ENCODE data around the gene FADS1. TPM values are rescaled to one million over a fixed set of nuclear protein-coding genes. Genes with fewer than 3 reads are reported as not detected.

The FADS1 gene
- total RNA-seq, 1 experiment from 2014 or later = 105 TPM

DNA sequence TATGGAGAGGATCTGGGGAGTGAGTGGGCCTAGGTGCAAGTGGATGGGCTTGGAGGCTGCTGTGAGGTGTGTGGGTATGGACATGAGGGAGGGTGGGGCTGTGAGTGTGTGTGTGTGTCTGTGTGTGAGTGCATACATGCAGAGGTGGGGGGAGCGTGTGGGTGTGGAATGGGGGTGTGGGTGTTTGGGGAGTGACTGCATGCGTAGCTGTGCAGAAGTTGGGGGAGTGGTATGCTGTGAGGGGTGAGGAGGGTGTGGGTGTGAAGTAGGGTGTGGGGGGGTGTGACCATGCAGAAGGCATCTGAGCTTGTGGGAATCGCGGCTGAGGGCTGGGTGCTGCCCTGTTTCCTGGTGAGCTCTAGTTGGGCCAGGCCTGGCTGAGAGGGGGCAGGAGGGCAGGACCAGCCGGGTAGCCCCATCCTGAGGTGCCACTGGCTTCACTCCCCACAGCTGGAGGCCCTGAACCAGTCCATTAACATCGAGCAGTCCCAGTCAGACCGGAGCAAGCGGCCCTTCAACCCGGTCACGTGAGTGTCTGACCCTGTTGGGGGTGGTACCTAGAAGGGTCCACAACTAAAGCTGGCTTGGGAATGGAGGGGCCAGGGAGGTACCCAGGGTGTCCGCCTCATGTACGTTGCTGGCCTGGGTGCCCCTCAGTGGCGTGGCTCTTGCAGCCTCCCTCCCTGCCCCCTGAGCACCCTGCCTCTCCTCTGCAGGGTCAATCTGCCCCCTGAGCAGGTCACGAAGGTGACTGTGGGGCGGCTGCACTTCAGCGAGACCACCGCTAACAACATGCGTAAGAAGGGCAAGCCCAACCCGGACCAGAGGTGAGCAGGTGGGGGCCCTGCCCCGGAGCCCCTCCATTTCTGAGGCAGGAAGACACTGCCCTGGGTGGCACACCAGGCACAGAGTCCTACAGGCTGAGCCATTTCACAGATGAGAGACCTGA lies 40.9 kb downstream of the FADS1 start:
- Mint-ChIP-seq H3K36me3 (no peaks in the 10 kb centered on the region; the same call in 1 of the 2 replicates), H3K27me3 (ENCODE audit: low read depth) (peaks cover 7% of the 10 kb centered on the region; the same call in 1 of the 2 replicates), H3K4me3 (no peak overlapping the region), H3K9me3 (no peaks in the 10 kb centered on the region), H3K27ac (no peak overlapping the region), H3K4me1 (peaks cover 17% of the 10 kb centered on the region)
- ChIA-PET POLR2A (no interaction called here), CTCF (interaction anchor here (1.6 to 10.0 kb wide), 5 partner anchors 10 to 42 kb away, joined by 4 to 106 read pairs (median 11); no protein-coding TSS in a partner anchor)
- TF ChIP-seq, protein P1, sequence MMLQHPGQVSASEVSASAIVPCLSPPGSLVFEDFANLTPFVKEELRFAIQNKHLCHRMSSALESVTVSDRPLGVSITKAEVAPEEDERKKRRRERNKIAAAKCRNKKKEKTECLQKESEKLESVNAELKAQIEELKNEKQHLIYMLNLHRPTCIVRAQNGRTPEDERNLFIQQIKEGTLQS (CRISPR knock-in tag; conservative IDR thresholded peaks at IDR 0.05) = no peak
- TF ChIP-seq, protein P2, sequence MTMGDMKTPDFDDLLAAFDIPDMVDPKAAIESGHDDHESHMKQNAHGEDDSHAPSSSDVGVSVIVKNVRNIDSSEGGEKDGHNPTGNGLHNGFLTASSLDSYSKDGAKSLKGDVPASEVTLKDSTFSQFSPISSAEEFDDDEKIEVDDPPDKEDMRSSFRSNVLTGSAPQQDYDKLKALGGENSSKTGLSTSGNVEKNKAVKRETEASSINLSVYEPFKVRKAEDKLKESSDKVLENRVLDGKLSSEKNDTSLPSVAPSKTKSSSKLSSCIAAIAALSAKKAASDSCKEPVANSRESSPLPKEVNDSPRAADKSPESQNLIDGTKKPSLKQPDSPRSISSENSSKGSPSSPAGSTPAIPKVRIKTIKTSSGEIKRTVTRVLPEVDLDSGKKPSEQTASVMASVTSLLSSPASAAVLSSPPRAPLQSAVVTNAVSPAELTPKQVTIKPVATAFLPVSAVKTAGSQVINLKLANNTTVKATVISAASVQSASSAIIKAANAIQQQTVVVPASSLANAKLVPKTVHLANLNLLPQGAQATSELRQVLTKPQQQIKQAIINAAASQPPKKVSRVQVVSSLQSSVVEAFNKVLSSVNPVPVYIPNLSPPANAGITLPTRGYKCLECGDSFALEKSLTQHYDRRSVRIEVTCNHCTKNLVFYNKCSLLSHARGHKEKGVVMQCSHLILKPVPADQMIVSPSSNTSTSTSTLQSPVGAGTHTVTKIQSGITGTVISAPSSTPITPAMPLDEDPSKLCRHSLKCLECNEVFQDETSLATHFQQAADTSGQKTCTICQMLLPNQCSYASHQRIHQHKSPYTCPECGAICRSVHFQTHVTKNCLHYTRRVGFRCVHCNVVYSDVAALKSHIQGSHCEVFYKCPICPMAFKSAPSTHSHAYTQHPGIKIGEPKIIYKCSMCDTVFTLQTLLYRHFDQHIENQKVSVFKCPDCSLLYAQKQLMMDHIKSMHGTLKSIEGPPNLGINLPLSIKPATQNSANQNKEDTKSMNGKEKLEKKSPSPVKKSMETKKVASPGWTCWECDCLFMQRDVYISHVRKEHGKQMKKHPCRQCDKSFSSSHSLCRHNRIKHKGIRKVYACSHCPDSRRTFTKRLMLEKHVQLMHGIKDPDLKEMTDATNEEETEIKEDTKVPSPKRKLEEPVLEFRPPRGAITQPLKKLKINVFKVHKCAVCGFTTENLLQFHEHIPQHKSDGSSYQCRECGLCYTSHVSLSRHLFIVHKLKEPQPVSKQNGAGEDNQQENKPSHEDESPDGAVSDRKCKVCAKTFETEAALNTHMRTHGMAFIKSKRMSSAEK (CRISPR knock-in tag; IDR thresholded peaks at IDR 0.05; ENCODE audit: borderline replicate concordance) = no peak
- no peak for TF ChIP-seq NR1H2 (CRISPR knock-in tag; IDR thresholded peaks at IDR 0.05)
- no peak for TF ChIP-seq ZNF219 (CRISPR knock-in tag; IDR thresholded peaks at IDR 0.05; ENCODE audit: borderline replicate concordance)
- TF ChIP-seq OVOL2 (CRISPR knock-in tag; IDR thresholded peaks at IDR 0.05; ENCODE audit: borderline replicate concordance) = no peak
- TF ChIP-seq, protein P3, sequence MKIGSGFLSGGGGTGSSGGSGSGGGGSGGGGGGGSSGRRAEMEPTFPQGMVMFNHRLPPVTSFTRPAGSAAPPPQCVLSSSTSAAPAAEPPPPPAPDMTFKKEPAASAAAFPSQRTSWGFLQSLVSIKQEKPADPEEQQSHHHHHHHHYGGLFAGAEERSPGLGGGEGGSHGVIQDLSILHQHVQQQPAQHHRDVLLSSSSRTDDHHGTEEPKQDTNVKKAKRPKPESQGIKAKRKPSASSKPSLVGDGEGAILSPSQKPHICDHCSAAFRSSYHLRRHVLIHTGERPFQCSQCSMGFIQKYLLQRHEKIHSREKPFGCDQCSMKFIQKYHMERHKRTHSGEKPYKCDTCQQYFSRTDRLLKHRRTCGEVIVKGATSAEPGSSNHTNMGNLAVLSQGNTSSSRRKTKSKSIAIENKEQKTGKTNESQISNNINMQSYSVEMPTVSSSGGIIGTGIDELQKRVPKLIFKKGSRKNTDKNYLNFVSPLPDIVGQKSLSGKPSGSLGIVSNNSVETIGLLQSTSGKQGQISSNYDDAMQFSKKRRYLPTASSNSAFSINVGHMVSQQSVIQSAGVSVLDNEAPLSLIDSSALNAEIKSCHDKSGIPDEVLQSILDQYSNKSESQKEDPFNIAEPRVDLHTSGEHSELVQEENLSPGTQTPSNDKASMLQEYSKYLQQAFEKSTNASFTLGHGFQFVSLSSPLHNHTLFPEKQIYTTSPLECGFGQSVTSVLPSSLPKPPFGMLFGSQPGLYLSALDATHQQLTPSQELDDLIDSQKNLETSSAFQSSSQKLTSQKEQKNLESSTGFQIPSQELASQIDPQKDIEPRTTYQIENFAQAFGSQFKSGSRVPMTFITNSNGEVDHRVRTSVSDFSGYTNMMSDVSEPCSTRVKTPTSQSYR (CRISPR knock-in tag; IDR thresholded peaks at IDR 0.05) = no peak
- no peak for TF ChIP-seq MYBL2 (CRISPR knock-in tag; IDR thresholded peaks at IDR 0.05)
- TF ChIP-seq, protein P4, sequence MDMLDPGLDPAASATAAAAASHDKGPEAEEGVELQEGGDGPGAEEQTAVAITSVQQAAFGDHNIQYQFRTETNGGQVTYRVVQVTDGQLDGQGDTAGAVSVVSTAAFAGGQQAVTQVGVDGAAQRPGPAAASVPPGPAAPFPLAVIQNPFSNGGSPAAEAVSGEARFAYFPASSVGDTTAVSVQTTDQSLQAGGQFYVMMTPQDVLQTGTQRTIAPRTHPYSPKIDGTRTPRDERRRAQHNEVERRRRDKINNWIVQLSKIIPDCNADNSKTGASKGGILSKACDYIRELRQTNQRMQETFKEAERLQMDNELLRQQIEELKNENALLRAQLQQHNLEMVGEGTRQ (CRISPR knock-in tag; IDR thresholded peaks at IDR 0.05) = no peak
- TF ChIP-seq TCF7 (CRISPR knock-in tag; IDR thresholded peaks at IDR 0.05; ENCODE audit: low read depth) = no peak
- TF ChIP-seq PRRX2 (CRISPR knock-in tag; IDR thresholded peaks at IDR 0.05) = no peak
- no peak for TF ChIP-seq IRF2 (CRISPR knock-in tag; IDR thresholded peaks at IDR 0.05; ENCODE audit: borderline replicate concordance, low read depth)
- DNase-seq (ENCODE audit: low spot score) (no peak), ATAC-seq (no peak)

DNA sequence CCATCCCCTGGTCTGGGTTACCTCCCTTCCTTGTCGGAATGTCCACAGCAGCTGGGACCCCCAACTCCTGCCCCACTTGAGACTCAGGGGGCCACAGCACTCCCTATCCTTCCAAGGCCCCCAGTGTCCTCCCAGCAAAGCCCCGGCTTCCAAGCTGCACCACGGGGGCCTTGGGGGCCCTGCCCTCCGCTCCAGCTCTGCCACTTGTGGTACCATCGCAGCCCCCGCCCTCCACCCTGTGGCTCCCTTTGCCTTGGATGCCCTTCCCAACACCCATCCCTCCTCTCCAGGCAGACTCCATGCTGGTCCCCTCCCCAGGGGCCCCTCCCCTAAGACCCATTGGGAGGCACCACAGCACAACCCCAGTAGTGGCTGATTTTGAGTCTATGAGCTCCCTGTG lies 41.7 kb downstream of the FADS1 start:
- ATAC-seq (no peak), DNase-seq (ENCODE audit: low spot score) (no peak)
- ChIA-PET POLR2A (no interaction called here), CTCF (interaction anchor here (1.6 to 10.0 kb wide), 5 partner anchors 10 to 42 kb away, joined by 4 to 106 read pairs (median 11); no protein-coding TSS in a partner anchor)
- Mint-ChIP-seq H3K9me3 (no peaks in the 10 kb centered on the region), H3K27ac (no peak overlapping the region), H3K4me1 (peaks cover 18% of the 10 kb centered on the region), H3K27me3 (ENCODE audit: low read depth) (peaks cover 7% of the 10 kb centered on the region; the same call in 1 of the 2 replicates), H3K4me3 (no peak overlapping the region), H3K36me3 (no peaks in the 10 kb centered on the region; the same call in 1 of the 2 replicates)
- TF ChIP-seq, protein P2 (CRISPR knock-in tag; IDR thresholded peaks at IDR 0.05; ENCODE audit: borderline replicate concordance) = no peak
- TF ChIP-seq, protein P5, sequence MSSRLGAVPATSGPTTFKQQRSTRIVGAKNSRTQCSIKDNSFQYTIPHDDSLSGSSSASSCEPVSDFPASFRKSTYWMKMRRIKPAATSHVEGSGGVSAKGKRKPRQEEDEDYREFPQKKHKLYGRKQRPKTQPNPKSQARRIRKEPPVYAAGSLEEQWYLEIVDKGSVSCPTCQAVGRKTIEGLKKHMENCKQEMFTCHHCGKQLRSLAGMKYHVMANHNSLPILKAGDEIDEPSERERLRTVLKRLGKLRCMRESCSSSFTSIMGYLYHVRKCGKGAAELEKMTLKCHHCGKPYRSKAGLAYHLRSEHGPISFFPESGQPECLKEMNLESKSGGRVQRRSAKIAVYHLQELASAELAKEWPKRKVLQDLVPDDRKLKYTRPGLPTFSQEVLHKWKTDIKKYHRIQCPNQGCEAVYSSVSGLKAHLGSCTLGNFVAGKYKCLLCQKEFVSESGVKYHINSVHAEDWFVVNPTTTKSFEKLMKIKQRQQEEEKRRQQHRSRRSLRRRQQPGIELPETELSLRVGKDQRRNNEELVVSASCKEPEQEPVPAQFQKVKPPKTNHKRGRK (CRISPR knock-in tag; IDR thresholded peaks at IDR 0.05; ENCODE audit: borderline replicate concordance) = no peak
- TF ChIP-seq FOXJ3 (CRISPR knock-in tag; IDR thresholded peaks at IDR 0.05; ENCODE audit: borderline replicate concordance) (no peak), SP1 (CRISPR knock-in tag; conservative IDR thresholded peaks at IDR 0.05) (no peak), PRRX2 (CRISPR knock-in tag; IDR thresholded peaks at IDR 0.05) (no peak)
- TF ChIP-seq, protein P4 (CRISPR knock-in tag; IDR thresholded peaks at IDR 0.05) = no peak
